ENCODE results near the gene ADARB1. TPM values are rescaled to one million over a fixed set of nuclear protein-coding genes. Genes with fewer than 3 reads are reported as not detected.

The ADARB1 gene
- polyA plus RNA-seq, 3 donors: 0.40 to 2.6 (median 1.0) TPM

- intact Hi-C loops (cut with micrococcal nuclease): no loop called here
These were observed 33.0 kb upstream of the ADARB1 start for GRCh38 chr21:45041351-45041805.

GRCh38 chr21:45041984-45042663, 32.3 kb upstream of the ADARB1 start:
- peaks cover 5 to 10% of the 10 kb centered on the region in 2 donors for H3K9me3 ChIP-seq (replicated peaks in 1 of 2; ENCODE audit: control insufficient read depth in 1 of 2, insufficient read depth in 1 of 2, low read length in 2 of 2)
- H3K27ac ChIP-seq (ENCODE audit: low read depth in 1 of 2, low read length in 2 of 2): peak overlapping the region in 1 of 2 donors; percentile 47
- H3K9ac ChIP-seq (ENCODE audit: insufficient read depth, low read length, poor library complexity, severe bottlenecking): peak overlapping the region; percentile 45

More at GRCh38 chr21:45041351-45041805, 33.0 kb upstream of the ADARB1 start:
- Mint-ChIP-seq H3K4me1 (peaks cover 37% of the 10 kb centered on the region), H3K36me3 (no peaks in the 10 kb centered on the region), H3K27ac (peak overlapping the region; percentile 3 to 87 (median 69)), H3K4me3 (peak overlapping the region; percentile 53 to 77), H3K9me3 (peaks cover 6 to 22% (median 11%) of the 10 kb centered on the region in 7 donors), H3K27me3 (ENCODE audit: low read depth in 3 of 3) (peaks cover 5 to 7% (median 5%) of the 10 kb centered on the region in 3 donors)
- Histone ChIP-seq H3K79me2 (ENCODE audit: insufficient read depth, low read length) (no peaks in the 10 kb centered on the region), H2AFZ (ENCODE audit: insufficient read depth, low read depth, low read length, poor library complexity, severe bottlenecking) (peak overlapping the region; percentile 13), H3K9ac (ENCODE audit: insufficient read depth, low read length, poor library complexity, severe bottlenecking) (peak overlapping the region; percentile 45), H3K4me2 (replicated peaks; ENCODE audit: extremely low read depth, low read length, poor library complexity, severe bottlenecking) (peak overlapping the region; percentile 57), H3K4me1 (ENCODE audit: control insufficient read depth in 1 of 2, insufficient read depth in 2 of 2, low read length in 2 of 2) (peaks cover 34 to 35% of the 10 kb centered on the region in 2 donors), H3K27ac (ENCODE audit: low read depth in 1 of 2, low read length in 2 of 2) (peak overlapping the region; percentile 47 to 61), H3K36me3 (replicated peaks in 1 of 2; ENCODE audit: control insufficient read depth in 1 of 2, insufficient read depth in 2 of 2, low read length in 2 of 2) (no peaks in the 10 kb centered on the region), H3K4me3 (replicated peaks in 1 of 3; ENCODE audit: low read depth in 2 of 3, low read length in 3 of 3) (peak overlapping the region in 2 of 3 experiments; percentile 22 to 46), H3K9me3 (replicated peaks in 1 of 2; ENCODE audit: control insufficient read depth in 1 of 2, insufficient read depth in 1 of 2, low read length in 2 of 2) (peaks cover 8 to 10% of the 10 kb centered on the region in 2 donors), H3K27me3 (ENCODE audit: control insufficient read depth in 2 of 2, insufficient read depth in 2 of 2, low read length in 2 of 2) (no peaks in the 10 kb centered on the region), H4K20me1 (ENCODE audit: insufficient read depth, low read length) (no peaks in the 10 kb centered on the region)
- 13% methylated on average over 8 of the region's 16 CpGs for WGBS (ENCODE audit: insufficient coverage)
- no peak for TF ChIP-seq CTCF (IDR thresholded peaks at IDR 0.05)
- peak; percentile 33 to 77 (median 52) for DNase-seq

More at GRCh38 chr21:45041984-45042663, 32.3 kb upstream of the ADARB1 start:
- Histone ChIP-seq H3K27me3 (ENCODE audit: control insufficient read depth in 2 of 2, insufficient read depth in 2 of 2, low read length in 2 of 2) (no peaks in the 10 kb centered on the region), H3K36me3 (replicated peaks in 1 of 2; ENCODE audit: control insufficient read depth in 1 of 2, insufficient read depth in 2 of 2, low read length in 2 of 2) (no peaks in the 10 kb centered on the region), H3K4me3 (replicated peaks in 1 of 3; ENCODE audit: low read depth in 2 of 3, low read length in 3 of 3) (peak overlapping the region in 1 of 3 experiments; percentile 46), H3K4me2 (replicated peaks; ENCODE audit: extremely low read depth, low read length, poor library complexity, severe bottlenecking) (peak overlapping the region; percentile 57), H2AFZ (ENCODE audit: insufficient read depth, low read depth, low read length, poor library complexity, severe bottlenecking) (no peak overlapping the region), H4K20me1 (ENCODE audit: insufficient read depth, low read length) (no peaks in the 10 kb centered on the region), H3K4me1 (ENCODE audit: control insufficient read depth in 1 of 2, insufficient read depth in 2 of 2, low read length in 2 of 2) (peaks cover 34 to 35% of the 10 kb centered on the region in 2 donors), H3K79me2 (ENCODE audit: insufficient read depth, low read length) (no peaks in the 10 kb centered on the region)
- H3K4me1 Mint-ChIP-seq: peaks cover 37% of the 10 kb centered on the region
- H3K27me3 Mint-ChIP-seq (ENCODE audit: low read depth in 3 of 3): peaks cover 4 to 7% (median 5%) of the 10 kb centered on the region in 3 donors
- no peaks in the 10 kb centered on the region for H3K36me3 Mint-ChIP-seq
- peak overlapping the region in 1 of 2 donors; percentile 77 for H3K4me3 Mint-ChIP-seq
- H3K27ac Mint-ChIP-seq: peak overlapping the region; percentile 10 to 74 (median 38)
- 84% methylated on average over 7 of the region's 7 CpGs for WGBS (ENCODE audit: insufficient coverage)
- intact Hi-C loops (cut with micrococcal nuclease): no loop called here
- DNase-seq: no peak
- TF ChIP-seq CTCF (IDR thresholded peaks at IDR 0.05): no peak
- H3K9me3 Mint-ChIP-seq: peaks cover 7 to 21% (median 11%) of the 10 kb centered on the region in 7 donors

Measured in CD14-positive monocyte (primary cell).